Measurements from ENCODE around the gene RBM3. TPM values are rescaled to one million over a fixed set of nuclear protein-coding genes. Genes with fewer than 3 reads are reported as not detected.
A peak's percentile ranks its signal among the peaks of the same experiment; 100 is the strongest.

The RBM3 gene
- polyA plus RNA-seq, 3 donors, result 187 to 302 (median 203) TPM

DNA sequence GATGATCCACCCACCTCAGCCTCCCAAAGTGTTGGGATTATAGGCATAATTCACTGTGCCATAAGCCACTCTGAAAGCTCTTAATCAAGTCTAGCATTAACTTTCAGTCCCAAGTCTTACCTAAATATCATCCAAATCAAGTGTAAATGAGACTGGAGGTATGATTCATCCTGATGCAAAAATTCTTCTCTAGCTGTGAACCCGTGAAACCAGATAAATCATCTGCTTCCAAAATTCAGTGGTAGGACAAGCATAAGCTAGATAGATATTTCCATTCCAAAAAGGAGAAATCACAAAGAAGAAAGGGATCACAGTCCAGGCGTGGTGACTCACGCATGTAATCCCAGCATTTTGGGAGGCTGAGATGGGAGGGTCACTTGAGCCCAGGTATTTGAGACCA lies 43.5 kb upstream of the RBM3 start:
- H3K4me1 Mint-ChIP-seq, result peaks cover 18% of the 10 kb centered on the region
- TF ChIP-seq CTCF (IDR thresholded peaks at IDR 0.05), result no peak
- Histone ChIP-seq H3K27me3 (ENCODE audit: control insufficient read depth in 2 of 2, insufficient read depth in 2 of 2, low read length in 2 of 2) (no peaks in the 10 kb centered on the region), H3K4me3 (replicated peaks in 1 of 3; ENCODE audit: low read depth in 2 of 3, low read length in 3 of 3) (no peak overlapping the region), H3K4me2 (replicated peaks; ENCODE audit: extremely low read depth, low read length, poor library complexity, severe bottlenecking) (no peak overlapping the region), H3K36me3 (replicated peaks in 1 of 2; ENCODE audit: control insufficient read depth in 1 of 2, insufficient read depth in 2 of 2, low read length in 2 of 2) (peaks cover 15 to 21% of the 10 kb centered on the region in 2 donors), H3K79me2 (ENCODE audit: insufficient read depth, low read length) (no peaks in the 10 kb centered on the region), H2AFZ (ENCODE audit: insufficient read depth, low read depth, low read length, poor library complexity, severe bottlenecking) (no peak overlapping the region), H3K9me3 (replicated peaks in 1 of 2; ENCODE audit: control insufficient read depth in 1 of 2, insufficient read depth in 1 of 2, low read length in 2 of 2) (no peaks in the 10 kb centered on the region), H4K20me1 (ENCODE audit: insufficient read depth, low read length) (no peaks in the 10 kb centered on the region), H3K4me1 (ENCODE audit: control insufficient read depth in 1 of 2, insufficient read depth in 2 of 2, low read length in 2 of 2) (peaks cover 5 to 7% of the 10 kb centered on the region in 2 donors), H3K9ac (ENCODE audit: insufficient read depth, low read length, poor library complexity, severe bottlenecking) (no peak overlapping the region), H3K27ac (ENCODE audit: low read depth in 1 of 2, low read length in 2 of 2) (peak overlapping the region in 1 of 2 donors; percentile 65)
- peaks cover 0 to 7% (median 0%) of the 10 kb centered on the region in 7 donors for H3K9me3 Mint-ChIP-seq
- intact Hi-C loops (cut with micrococcal nuclease), result no loop called here
- peaks cover 0 to 2% (median 1%) of the 10 kb centered on the region in 3 donors for H3K27me3 Mint-ChIP-seq (ENCODE audit: low read depth in 3 of 3)
- H3K27ac Mint-ChIP-seq, result peak overlapping the region in 1 of 7 donors; percentile 91
- peaks cover 16 to 27% of the 10 kb centered on the region in 2 donors for H3K36me3 Mint-ChIP-seq
- no CpG with 5 or more reads among the region's 3 CpGs for WGBS (ENCODE audit: insufficient coverage)
- DNase-seq, result no peak
- H3K4me3 Mint-ChIP-seq, result no peak overlapping the region

- DNase-seq, result peak; percentile 39 to 60 (median 39)
- Histone ChIP-seq H3K4me2 (replicated peaks; ENCODE audit: extremely low read depth, low read length, poor library complexity, severe bottlenecking) (no peak overlapping the region), H3K27ac (ENCODE audit: low read depth in 1 of 2, low read length in 2 of 2) (peak overlapping the region in 1 of 2 donors; percentile 65), H3K9me3 (replicated peaks in 1 of 2; ENCODE audit: control insufficient read depth in 1 of 2, insufficient read depth in 1 of 2, low read length in 2 of 2) (no peaks in the 10 kb centered on the region), H4K20me1 (ENCODE audit: insufficient read depth, low read length) (no peaks in the 10 kb centered on the region), H2AFZ (ENCODE audit: insufficient read depth, low read depth, low read length, poor library complexity, severe bottlenecking) (no peak overlapping the region), H3K27me3 (ENCODE audit: control insufficient read depth in 2 of 2, insufficient read depth in 2 of 2, low read length in 2 of 2) (no peaks in the 10 kb centered on the region), H3K9ac (ENCODE audit: insufficient read depth, low read length, poor library complexity, severe bottlenecking) (no peak overlapping the region), H3K4me3 (replicated peaks in 1 of 3; ENCODE audit: low read depth in 2 of 3, low read length in 3 of 3) (no peak overlapping the region), H3K4me1 (ENCODE audit: control insufficient read depth in 1 of 2, insufficient read depth in 2 of 2, low read length in 2 of 2) (peaks cover 5 to 7% of the 10 kb centered on the region in 2 donors), H3K36me3 (replicated peaks in 1 of 2; ENCODE audit: control insufficient read depth in 1 of 2, insufficient read depth in 2 of 2, low read length in 2 of 2) (peaks cover 12 to 21% of the 10 kb centered on the region in 2 donors), H3K79me2 (ENCODE audit: insufficient read depth, low read length) (no peaks in the 10 kb centered on the region)
- Mint-ChIP-seq H3K36me3 (peaks cover 14 to 23% of the 10 kb centered on the region in 2 donors), H3K27me3 (ENCODE audit: low read depth in 3 of 3) (peaks cover 0 to 2% (median 1%) of the 10 kb centered on the region in 3 donors), H3K9me3 (peaks cover 0 to 7% (median 0%) of the 10 kb centered on the region in 7 donors), H3K4me1 (peaks cover 19% of the 10 kb centered on the region), H3K4me3 (no peak overlapping the region), H3K27ac (peak overlapping the region; percentile 36 to 91 (median 63))
- intact Hi-C loops (cut with micrococcal nuclease), result no loop called here
- TF ChIP-seq CTCF (IDR thresholded peaks at IDR 0.05), result no peak
- 100% methylated on average over 1 of the region's 5 CpGs for WGBS (ENCODE audit: insufficient coverage)
Observed at GRCh38 chrX:48531358-48531959, 42.8 kb upstream of the RBM3 start.

All from CD14-positive monocyte (primary cell).